ENCODE measurements around the gene ILDR1.

The ILDR1 gene

GRCh38 chr3:121976727-121977126, 45.3 kb downstream of the ILDR1 start:
- no peak for DNase-seq (ENCODE audit: low read depth)
- no peak overlapping the region for H3K4me3 ChIP-seq (ENCODE audit: low read depth, low read length)
- TF ChIP-seq POLR2A (IDR thresholded peaks at IDR 0.05; ENCODE audit: extremely low read depth, insufficient read length) (no peak), MYC (IDR thresholded peaks at IDR 0.05; ENCODE audit: low read depth, low read length) (no peak), CTCF (IDR thresholded peaks at IDR 0.05; ENCODE audit: low read depth, low read length) (no peak), MAX (IDR thresholded peaks at IDR 0.05; ENCODE audit: low read depth, low read length) (no peak)

- no peak for DNase-seq (ENCODE audit: low read depth)
- no peak for TF ChIP-seq CTCF (IDR thresholded peaks at IDR 0.05; ENCODE audit: low read depth, low read length)
- no peak for TF ChIP-seq MAX (IDR thresholded peaks at IDR 0.05; ENCODE audit: low read depth, low read length)
- TF ChIP-seq MYC (IDR thresholded peaks at IDR 0.05; ENCODE audit: low read depth, low read length): no peak
- no peak for TF ChIP-seq POLR2A (IDR thresholded peaks at IDR 0.05; ENCODE audit: extremely low read depth, insufficient read length)
- H3K4me3 ChIP-seq (ENCODE audit: low read depth, low read length): no peak overlapping the region
Observed at GRCh38 chr3:121975702-121976302, 46.2 kb downstream of the ILDR1 start.

- DNase-seq (ENCODE audit: low read depth): no peak
- TF ChIP-seq MYC (IDR thresholded peaks at IDR 0.05; ENCODE audit: low read depth, low read length) (no peak), MAX (IDR thresholded peaks at IDR 0.05; ENCODE audit: low read depth, low read length) (no peak), CTCF (IDR thresholded peaks at IDR 0.05; ENCODE audit: low read depth, low read length) (no peak), POLR2A (IDR thresholded peaks at IDR 0.05; ENCODE audit: extremely low read depth, insufficient read length) (no peak)
- no peak overlapping the region for H3K4me3 ChIP-seq (ENCODE audit: low read depth, low read length)
Observed at GRCh38 chr3:121974601-121975111, 47.4 kb downstream of the ILDR1 start.

GRCh38 chr3:121970047-121970446, 52.0 kb downstream of the ILDR1 start:
- no peak overlapping the region for H3K4me3 ChIP-seq (ENCODE audit: low read depth, low read length)
- TF ChIP-seq POLR2A (IDR thresholded peaks at IDR 0.05; ENCODE audit: extremely low read depth, insufficient read length): no peak
- TF ChIP-seq MAX (IDR thresholded peaks at IDR 0.05; ENCODE audit: low read depth, low read length): no peak
- no peak for TF ChIP-seq CTCF (IDR thresholded peaks at IDR 0.05; ENCODE audit: low read depth, low read length)
- TF ChIP-seq MYC (IDR thresholded peaks at IDR 0.05; ENCODE audit: low read depth, low read length): no peak
- DNase-seq (ENCODE audit: low read depth): no peak

GRCh38 chr3:121969631-121970030, 52.4 kb downstream of the ILDR1 start:
- no peak overlapping the region for H3K4me3 ChIP-seq (ENCODE audit: low read depth, low read length)
- TF ChIP-seq POLR2A (IDR thresholded peaks at IDR 0.05; ENCODE audit: extremely low read depth, insufficient read length): no peak
- TF ChIP-seq CTCF (IDR thresholded peaks at IDR 0.05; ENCODE audit: low read depth, low read length): no peak
- TF ChIP-seq MYC (IDR thresholded peaks at IDR 0.05; ENCODE audit: low read depth, low read length): no peak
- TF ChIP-seq MAX (IDR thresholded peaks at IDR 0.05; ENCODE audit: low read depth, low read length): no peak

More at GRCh38 chr3:121969631-121970030, 52.4 kb downstream of the ILDR1 start:
- DNase-seq (ENCODE audit: low read depth): no peak

Data from NB4 (cell line).